Common myeloid progenitor, CD34-positive (primary cell): ENCODE measurements around the gene SPG21.
"Not testable (repeated sequence)": the region's sequence is repeated elsewhere in the genome, so short reads cannot be mapped to it uniquely, and the experiment has no call there.

Experiments used
- CTCF ChIA-PET: fragments of 350-600 bp; sonication (Branson Sonifier 250); formaldehyde crosslinking; loops from one replicate; lab custom pipeline; 2021; ENCODE audit warnings: antibody characterized with exemption; lab: Charles Lee
- POLR2A ChIA-PET: fragments of 350-600 bp; sonication (Branson Sonifier 250); formaldehyde crosslinking; loops from one replicate; lab custom pipeline; 2021; ENCODE audit warnings: antibody characterized with exemption; lab: Charles Lee
- DNase-seq, 3 donors: peaks; one replicate each; pipeline versions ENCODE4 v3.0.0 to v3.0.0-alpha.2; 2013
- H3K27ac ChIP-seq, 2 experiments: 1 replicate in 1 of 2; 2 replicates in 1 of 2; pipeline ENCODE4 v1.7.0; 2013; ENCODE audit warnings: inconsistent platforms in 2 of 2, low read length in 2 of 2, mild to moderate bottlenecking in 2 of 2, low read depth in 1 of 2, moderate library complexity in 1 of 2; ENCODE audit not compliant: severe bottlenecking in 2 of 2, insufficient read depth in 1 of 2, poor library complexity in 1 of 2
- H3K27me3 ChIP-seq, 5 experiments: replicated peaks in 2 of 5; 1 replicate in 3 of 5; 2 replicates in 2 of 5; pipeline versions ENCODE4 v1.6.1 to v1.7.0; 2013; ENCODE audit warnings: low read length in 4 of 5, mild to moderate bottlenecking in 2 of 5, moderate library complexity in 2 of 5, inconsistent platforms in 1 of 5; ENCODE audit not compliant: insufficient read depth in 5 of 5, control insufficient read depth in 4 of 5
- H3K36me3 ChIP-seq, 4 experiments: 1 replicate in 2 of 4; 2 replicates in 2 of 4; pipeline versions ENCODE4 v1.6.1 to v1.7.0; 2013; ENCODE audit warnings: low read length in 3 of 4, control low read depth in 1 of 4, mild to moderate bottlenecking in 1 of 4; ENCODE audit not compliant: control insufficient read depth in 4 of 4, insufficient read depth in 4 of 4
- H3K4me1 ChIP-seq, 4 experiments: 1 replicate in 3 of 4; 2 replicates in 1 of 4; pipeline versions ENCODE4 v1.6.1 to v1.7.1; 2013; ENCODE audit warnings: low read length in 3 of 4, mild to moderate bottlenecking in 3 of 4, control low read depth in 1 of 4, inconsistent platforms in 1 of 4, moderate library complexity in 1 of 4; ENCODE audit not compliant: control insufficient read depth in 4 of 4, insufficient read depth in 4 of 4; ENCODE audit errors: control extremely low read depth in 1 of 4
- H3K4me3 ChIP-seq, 7 experiments: 1 replicate in 4 of 7; 2 replicates in 3 of 7; pipeline versions ENCODE4 v1.5.1 to v1.7.0; 2013; ENCODE audit warnings: mild to moderate bottlenecking in 7 of 7, low read length in 6 of 7, moderate library complexity in 6 of 7, inconsistent platforms in 2 of 7, low read depth in 2 of 7, control low read depth in 1 of 7; ENCODE audit not compliant: insufficient read depth in 4 of 7, control insufficient read depth in 1 of 7; ENCODE audit errors: extremely low read depth in 1 of 7
- H3K9me3 ChIP-seq, 5 experiments: 1 replicate in 4 of 5; 2 replicates in 1 of 5; pipeline versions ENCODE4 v1.6.1 to v1.7.1; 2013; ENCODE audit warnings: low read length in 4 of 5, mild to moderate bottlenecking in 2 of 5, inconsistent platforms in 1 of 5, low read depth in 1 of 5, moderate library complexity in 1 of 5; ENCODE audit not compliant: control insufficient read depth in 4 of 5, insufficient read depth in 2 of 5; ENCODE audit errors: control extremely low read depth in 1 of 5
- WGBS: methylation state at CpG from one replicate; pipeline ENCODE4 v1.1.5; 2013; ENCODE audit not compliant: insufficient coverage; 5-methylcytosine and 5-hydroxymethylcytosine counted together

The SPG21 gene

DNA sequence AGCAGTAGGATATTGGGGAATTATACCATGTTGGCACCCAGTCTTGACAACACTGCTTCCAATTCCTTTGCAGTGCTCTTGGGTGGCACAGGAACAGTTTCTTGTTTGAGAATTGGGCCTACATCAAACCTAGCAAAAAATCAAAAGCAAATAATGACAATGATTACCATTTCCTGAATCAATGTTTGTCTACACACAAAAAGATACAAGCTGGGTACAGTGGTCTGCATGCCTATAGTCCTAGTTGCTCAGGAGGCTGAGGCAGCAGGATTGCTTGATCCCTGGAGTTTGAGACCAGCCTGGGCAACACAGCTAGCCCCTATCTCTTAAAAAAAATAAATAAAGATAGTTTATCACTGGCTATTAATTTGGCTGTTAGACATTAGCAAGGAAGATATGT, 31.8 kb upstream of the SPG21 start:
- ChIA-PET CTCF (interaction anchor here (1.2 kb wide), 1 partner anchor 9 kb away, joined by 3 read pairs; no protein-coding TSS in a partner anchor), POLR2A (no interaction called here)
- H3K27ac ChIP-seq, result no peak overlapping the region
- H3K36me3 ChIP-seq, result peaks cover 26 to 58% (median 43%) of the 10 kb centered on the region in 4 experiments
- H3K4me1 ChIP-seq, result no peaks in the 10 kb centered on the region
- H3K9me3 ChIP-seq, result no peaks in the 10 kb centered on the region
- DNase-seq, result no peak
- no peak overlapping the region for H3K4me3 ChIP-seq
- H3K27me3 ChIP-seq, result no peaks in the 10 kb centered on the region

DNA sequence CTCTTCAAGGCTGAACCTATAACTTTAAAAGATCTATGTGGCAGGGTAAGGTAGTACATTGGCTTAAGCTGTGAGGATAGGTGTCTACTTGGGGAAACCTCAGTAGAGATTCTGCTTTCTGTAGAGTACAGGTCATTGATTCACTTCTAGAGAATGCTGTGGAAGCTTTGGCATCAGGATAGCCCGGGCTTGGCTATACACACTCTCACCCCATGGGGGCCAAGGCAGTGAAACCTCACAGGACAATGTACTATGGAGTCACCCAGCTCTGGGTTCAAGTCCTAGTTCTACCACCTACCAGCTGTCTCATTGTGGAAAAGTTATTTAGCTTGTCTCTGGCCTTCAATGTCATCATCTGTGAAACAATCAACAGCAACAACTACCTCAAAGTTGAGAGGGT, 30.7 kb upstream of the SPG21 start:
- H3K27me3 ChIP-seq, result no peaks in the 10 kb centered on the region
- no peaks in the 10 kb centered on the region for H3K9me3 ChIP-seq
- ChIA-PET POLR2A (no interaction called here), CTCF (interaction anchor here (1.0 to 1.2 kb wide), 2 partner anchors 24 to 36 kb away, joined by 3 to 4 read pairs; no protein-coding TSS in a partner anchor)
- peaks cover 23 to 56% (median 42%) of the 10 kb centered on the region in 4 experiments for H3K36me3 ChIP-seq
- no peaks in the 10 kb centered on the region for H3K4me1 ChIP-seq
- no peak for DNase-seq
- H3K27ac ChIP-seq, result no peak overlapping the region
- WGBS, result 100% methylated on average over 1 of the region's 1 CpG
- no peak overlapping the region for H3K4me3 ChIP-seq

DNA sequence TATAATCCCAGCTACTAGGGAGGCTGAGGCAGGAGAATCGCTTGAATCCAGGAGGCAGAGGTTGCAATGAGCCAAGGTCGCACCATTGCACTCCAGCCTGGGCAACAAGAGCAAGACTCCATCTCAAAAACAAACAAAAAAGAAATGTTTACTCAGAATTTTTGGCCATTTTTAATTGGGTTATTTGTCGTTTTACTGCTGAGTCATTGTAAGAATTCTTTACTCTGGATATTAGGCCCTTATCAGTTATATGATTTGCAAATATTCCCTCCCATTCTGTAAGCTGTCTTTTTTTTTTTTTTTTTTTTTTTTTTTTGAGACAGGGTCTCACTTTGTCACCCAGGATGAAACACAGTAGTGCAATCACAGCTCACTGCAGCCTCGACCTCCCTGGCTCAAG, 21.5 kb upstream of the SPG21 start:
- CTCF ChIA-PET, result interaction anchor here (0.8 to 1.8 kb wide), 3 partner anchors 23 to 53 kb away, joined by 3 read pairs; no protein-coding TSS in a partner anchor
- POLR2A ChIA-PET, DNase-seq, H3K27ac ChIP-seq, H3K4me3 ChIP-seq, H3K27me3 ChIP-seq: not testable (repeated sequence)
- WGBS, result 50% methylated on average over 2 of the region's 4 CpGs
- Histone ChIP-seq H3K4me1 (peaks cover 0 to 15% (median 3%) of the 10 kb centered on the region in 4 experiments), H3K9me3 (peaks cover 3 to 14% (median 8%) of the 10 kb centered on the region in 5 experiments), H3K36me3 (peaks cover 18 to 30% (median 24%) of the 10 kb centered on the region in 4 experiments)

DNA sequence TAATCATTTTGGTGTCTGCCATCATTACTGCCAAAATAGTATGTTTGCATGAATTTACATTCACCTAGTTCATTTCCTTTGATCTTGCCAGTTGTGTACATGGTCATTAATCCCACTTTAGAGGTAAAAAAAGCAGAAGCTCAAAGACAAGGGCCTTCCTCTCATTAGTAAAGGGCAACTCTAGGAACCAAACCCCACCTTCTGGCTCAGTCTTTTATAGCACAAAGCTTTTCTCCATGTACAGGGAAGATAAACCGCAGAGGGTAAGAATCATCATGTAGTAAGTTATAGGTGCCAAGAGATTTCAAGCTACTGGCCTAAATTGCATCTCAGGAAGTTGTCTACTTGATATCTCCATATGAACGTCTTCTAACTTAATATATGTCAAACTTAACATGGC, 19.3 kb upstream of the SPG21 start:
- no peaks in the 10 kb centered on the region for H3K27me3 ChIP-seq
- POLR2A ChIA-PET, result interaction anchor here (1.0 kb wide), 1 partner anchor 23 kb away, joined by 3 read pairs; no protein-coding TSS in a partner anchor
- peaks cover 9 to 22% (median 12%) of the 10 kb centered on the region in 4 experiments for H3K36me3 ChIP-seq
- H3K4me3 ChIP-seq, result no peak overlapping the region
- H3K27ac ChIP-seq, result no peak overlapping the region
- WGBS, result 29% methylated on average over 1 of the region's 2 CpGs
- peaks cover 0 to 15% (median 3%) of the 10 kb centered on the region in 4 experiments for H3K4me1 ChIP-seq
- H3K9me3 ChIP-seq, result peaks cover 2 to 12% (median 7%) of the 10 kb centered on the region in 5 experiments
- CTCF ChIA-PET, result interaction anchor here (0.7 to 2.5 kb wide), 17 partner anchors 9 to 324 kb away, joined by 3 to 16 read pairs (median 3); partner anchors contain the start of gene SLC51B
- DNase-seq, result peak; percentile 52 to 74 (median 73)

DNA sequence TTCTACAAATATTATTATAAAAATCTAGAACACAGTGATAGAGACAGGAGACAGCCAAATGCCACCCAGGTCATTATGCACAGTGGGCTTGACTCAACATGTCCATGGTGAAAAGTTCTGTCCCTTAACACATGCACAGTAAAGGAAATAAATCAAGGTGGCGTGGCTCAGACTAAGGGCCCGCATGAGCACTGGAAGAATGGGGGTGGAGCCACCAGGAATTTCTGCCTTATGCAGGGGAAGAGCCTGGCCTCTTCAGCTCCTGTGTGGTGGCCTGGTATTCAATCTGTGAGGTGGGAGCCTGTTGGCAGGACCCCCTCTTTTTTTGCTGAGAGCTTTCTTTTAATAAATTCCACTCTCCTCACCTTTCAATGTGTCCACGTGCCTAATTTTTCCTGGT, 17.2 kb upstream of the SPG21 start:
- H3K4me1 ChIP-seq, result peaks cover 0 to 15% (median 3%) of the 10 kb centered on the region in 4 experiments
- no peaks in the 10 kb centered on the region for H3K9me3 ChIP-seq
- H3K4me3 ChIP-seq, result no peak overlapping the region
- ChIA-PET POLR2A (no interaction called here), CTCF (no interaction called here)
- no peak overlapping the region for H3K27ac ChIP-seq
- no peak for DNase-seq
- WGBS, result 95% methylated on average over 2 of the region's 3 CpGs
- H3K36me3 ChIP-seq, result peaks cover 0 to 12% (median 2%) of the 10 kb centered on the region in 4 experiments
- no peaks in the 10 kb centered on the region for H3K27me3 ChIP-seq

DNA sequence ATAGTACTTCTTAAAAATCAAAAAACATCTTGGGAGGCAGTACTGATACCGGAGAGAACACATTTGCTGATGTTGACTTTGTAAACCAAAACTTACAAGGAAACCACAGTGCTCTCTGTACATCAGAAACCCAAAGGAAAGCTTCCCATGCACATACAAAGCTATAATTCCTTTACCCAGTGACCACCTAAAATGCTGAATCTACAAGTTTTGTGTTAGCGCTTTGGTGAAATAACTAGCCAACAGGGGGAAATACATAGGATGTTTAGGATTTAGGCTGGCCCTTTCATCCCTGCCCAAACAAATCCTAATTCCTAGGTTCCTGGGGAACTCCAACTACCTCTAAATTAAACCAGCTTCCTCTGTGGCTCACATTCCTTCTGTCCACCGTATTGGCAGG, 15.3 kb upstream of the SPG21 start:
- 94% methylated on average over 3 of the region's 3 CpGs for WGBS
- H3K27ac ChIP-seq, result no peak overlapping the region
- no peaks in the 10 kb centered on the region for H3K27me3 ChIP-seq
- CTCF ChIA-PET, result interaction anchor here (1.0 to 1.1 kb wide), 2 partner anchors 9 to 44 kb away, joined by 3 read pairs; no protein-coding TSS in a partner anchor
- peaks cover 0 to 12% (median 3%) of the 10 kb centered on the region in 4 experiments for H3K36me3 ChIP-seq
- peaks cover 0 to 7% (median 0%) of the 10 kb centered on the region in 4 experiments for H3K4me1 ChIP-seq
- H3K4me3 ChIP-seq, result no peak overlapping the region
- no peak for DNase-seq
- POLR2A ChIA-PET, result interaction anchor here (1.0 kb wide), 1 partner anchor 15 kb away, joined by 3 read pairs; the partner anchor contains the start of gene SPG21
- no peaks in the 10 kb centered on the region for H3K9me3 ChIP-seq

DNA sequence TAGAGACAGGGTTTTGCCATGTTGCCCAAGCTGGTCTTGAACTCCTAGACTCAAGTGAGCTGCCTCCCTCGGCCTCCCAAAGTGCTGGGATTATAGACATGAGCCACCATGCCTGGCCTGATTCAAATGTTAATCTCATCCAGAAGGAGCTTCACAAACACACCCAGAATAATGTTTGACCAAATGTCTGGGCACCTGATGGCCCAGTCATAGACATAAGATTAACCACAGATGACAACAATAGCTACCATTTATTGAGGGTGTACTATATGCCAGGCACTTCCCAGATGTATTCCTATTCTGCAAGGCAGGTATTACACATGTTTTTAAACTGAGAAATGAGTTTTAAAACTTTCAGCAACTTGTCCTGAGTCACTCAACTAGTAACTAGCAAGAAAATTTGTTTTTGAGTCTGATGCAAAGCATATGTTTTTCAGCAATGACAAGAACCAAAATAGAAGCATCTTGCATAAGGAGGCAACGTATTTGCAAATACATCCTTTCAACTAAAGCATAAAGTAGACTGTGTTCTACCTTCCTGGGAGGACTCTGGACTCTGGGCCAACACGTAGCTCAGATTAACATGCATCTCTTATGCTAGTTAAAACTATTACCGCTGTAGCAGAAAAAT, 8.1 kb upstream of the SPG21 start:
- CTCF ChIA-PET, result interaction anchor here (0.9 to 3.3 kb wide), 4 partner anchors 11 to 64 kb away, joined by 3 to 16 read pairs (median 3); no protein-coding TSS in a partner anchor
- Histone ChIP-seq H3K36me3 (peaks cover 0 to 3% (median under 1%) of the 10 kb centered on the region in 4 experiments), H3K9me3 (no peaks in the 10 kb centered on the region), H3K27me3 (no peaks in the 10 kb centered on the region), H3K4me1 (peaks cover 0 to 3% (median 0%) of the 10 kb centered on the region in 4 experiments), H3K27ac (no peak overlapping the region), H3K4me3 (no peak overlapping the region)
- POLR2A ChIA-PET, result no interaction called here
- 100% methylated on average over 4 of the region's 4 CpGs for WGBS
- no peak for DNase-seq
